Measurements from ENCODE around the gene EGFR. TPM values are rescaled to one million over a fixed set of nuclear protein-coding genes. Genes with fewer than 3 reads are reported as not detected.
A peak's percentile ranks its signal among the peaks of the same experiment; 100 is the strongest.

EGFR gene
- total RNA-seq, 1 experiment from 2014 or later = 52.7 TPM

GRCh38 chr7:55230014-55230413 is 211.2 kb downstream of the EGFR start:
- DNase-seq (ENCODE audit: low read depth) = no peak
- in situ Hi-C loops (cut with HindIII; ENCODE audit: low pct_unique_long_range_greater_than_20kb, low sequenced_read_pairs) = no loop called here

- in situ Hi-C loops (cut with HindIII; ENCODE audit: low pct_unique_long_range_greater_than_20kb, low sequenced_read_pairs) = no loop called here
- DNase-seq (ENCODE audit: low read depth) = no peak
Measured at GRCh38 chr7:55231736-55232280, 213.0 kb downstream of the EGFR start.

- no peak for DNase-seq (ENCODE audit: low read depth)
- in situ Hi-C loops (cut with HindIII; ENCODE audit: low pct_unique_long_range_greater_than_20kb, low sequenced_read_pairs) = no loop called here
Measured at GRCh38 chr7:55233001-55233400, 214.2 kb downstream of the EGFR start.

- in situ Hi-C loops (cut with HindIII; ENCODE audit: low pct_unique_long_range_greater_than_20kb, low sequenced_read_pairs) = no loop called here
Measured at GRCh38 chr7:55234408-55234807, 215.6 kb downstream of the EGFR start.

GRCh38 chr7:55235115-55235514 is 216.3 kb downstream of the EGFR start:
- in situ Hi-C loops (cut with HindIII; ENCODE audit: low pct_unique_long_range_greater_than_20kb, low sequenced_read_pairs) = no loop called here
- no peak for DNase-seq (ENCODE audit: low read depth)

More at GRCh38 chr7:55234408-55234807, 215.6 kb downstream of the EGFR start:
- DNase-seq (ENCODE audit: low read depth) = no peak

- in situ Hi-C loops (cut with HindIII; ENCODE audit: low pct_unique_long_range_greater_than_20kb, low sequenced_read_pairs) = no loop called here
- DNase-seq (ENCODE audit: low read depth) = no peak
Measured at GRCh38 chr7:55235801-55236200, 217.0 kb downstream of the EGFR start.

GRCh38 chr7:55236476-55236875 is 217.7 kb downstream of the EGFR start:
- no peak for DNase-seq (ENCODE audit: low read depth)
- in situ Hi-C loops (cut with HindIII; ENCODE audit: low pct_unique_long_range_greater_than_20kb, low sequenced_read_pairs) = no loop called here

GRCh38 chr7:55237156-55237893 is 218.5 kb downstream of the EGFR start:
- no peak for DNase-seq (ENCODE audit: low read depth)
- in situ Hi-C loops (cut with HindIII; ENCODE audit: low pct_unique_long_range_greater_than_20kb, low sequenced_read_pairs) = no loop called here

- in situ Hi-C loops (cut with HindIII; ENCODE audit: low pct_unique_long_range_greater_than_20kb, low sequenced_read_pairs) = no loop called here
- no peak for DNase-seq (ENCODE audit: low read depth)
Measured at GRCh38 chr7:55239406-55239805, 220.6 kb downstream of the EGFR start.

- in situ Hi-C loops (cut with HindIII; ENCODE audit: low pct_unique_long_range_greater_than_20kb, low sequenced_read_pairs) = no loop called here
- no peak for DNase-seq (ENCODE audit: low read depth)
Measured at GRCh38 chr7:55240418-55241142, 221.8 kb downstream of the EGFR start.

- no peak for DNase-seq (ENCODE audit: low read depth)
- in situ Hi-C loops (cut with HindIII; ENCODE audit: low pct_unique_long_range_greater_than_20kb, low sequenced_read_pairs) = no loop called here
Measured at GRCh38 chr7:55241958-55242357, 223.1 kb downstream of the EGFR start.

- in situ Hi-C loops (cut with HindIII; ENCODE audit: low pct_unique_long_range_greater_than_20kb, low sequenced_read_pairs) = no loop called here
- DNase-seq (ENCODE audit: low read depth) = no peak
Measured at GRCh38 chr7:55242613-55243012, 223.8 kb downstream of the EGFR start.

GRCh38 chr7:55244006-55244745 is 225.4 kb downstream of the EGFR start:
- DNase-seq (ENCODE audit: low read depth) = no peak
- in situ Hi-C loops (cut with HindIII; ENCODE audit: low pct_unique_long_range_greater_than_20kb, low sequenced_read_pairs) = no loop called here

GRCh38 chr7:55245271-55245723 is 226.5 kb downstream of the EGFR start:
- in situ Hi-C loops (cut with HindIII; ENCODE audit: low pct_unique_long_range_greater_than_20kb, low sequenced_read_pairs) = no loop called here
- peak; percentile 90 for DNase-seq (ENCODE audit: low read depth)

- no peak for DNase-seq (ENCODE audit: low read depth)
- in situ Hi-C loops (cut with HindIII; ENCODE audit: low pct_unique_long_range_greater_than_20kb, low sequenced_read_pairs) = no loop called here
Measured at GRCh38 chr7:55246171-55246570, 227.4 kb downstream of the EGFR start.

GRCh38 chr7:55247428-55247827 is 228.6 kb downstream of the EGFR start:
- DNase-seq (ENCODE audit: low read depth) = no peak
- in situ Hi-C loops (cut with HindIII; ENCODE audit: low pct_unique_long_range_greater_than_20kb, low sequenced_read_pairs) = no loop called here

- in situ Hi-C loops (cut with HindIII; ENCODE audit: low pct_unique_long_range_greater_than_20kb, low sequenced_read_pairs) = no loop called here
- DNase-seq (ENCODE audit: low read depth) = no peak
Measured at GRCh38 chr7:55248526-55248925, 229.7 kb downstream of the EGFR start.

GRCh38 chr7:55249332-55249731 is 230.5 kb downstream of the EGFR start:
- no peak for DNase-seq (ENCODE audit: low read depth)
- in situ Hi-C loops (cut with HindIII; ENCODE audit: low pct_unique_long_range_greater_than_20kb, low sequenced_read_pairs) = no loop called here

GRCh38 chr7:55250313-55250712 is 231.5 kb downstream of the EGFR start:
- in situ Hi-C loops (cut with HindIII; ENCODE audit: low pct_unique_long_range_greater_than_20kb, low sequenced_read_pairs) = no loop called here
- peak; percentile 37 for DNase-seq (ENCODE audit: low read depth)
